HCT116 (cell line): ENCODE results near the gene ITGAE. TPM values are rescaled to one million over a fixed set of nuclear protein-coding genes. Genes with fewer than 3 reads are reported as not detected.
A peak's percentile ranks its signal among the peaks of the same experiment; 100 is the strongest.

Experiments
- ATAC-seq: fragments of 200-7000 bp; cut with Tn5 transposase; 2 replicates; pipeline ENCODE4 v1.9.1; 2020; ENCODE audit warnings: mild to moderate bottlenecking, moderate library complexity
- BruUV-seq: library from RNA; stranded (reverse); fragments of 400-500 nt; replicated peaks from 2 replicates; lab custom pipeline; 2021; lab: Mats Ljungman, UMichigan
- CTCF ChIA-PET: fragments of 300-600 bp; sonication (Branson Sonifier 250); formaldehyde crosslinking; loops from one replicate; lab custom pipeline; 2021; ENCODE audit warnings: antibody characterized with exemption; lab: Charles Lee
- POLR2A ChIA-PET: fragments of 300-600, 350-600 bp; sonication (Branson Sonifier 250); formaldehyde crosslinking; loops from one replicate; lab custom pipeline; 2021; ENCODE audit warnings: antibody characterized with exemption; lab: Charles Lee
- RAD21 ChIA-PET, 2 experiments: fragments of 300-600 bp; sonication (Branson Sonifier 250); formaldehyde crosslinking; loops; one replicate each; lab custom pipeline; 2023; ENCODE audit warnings: low total read pairs in 2 of 2; ENCODE audit not compliant: uncharacterized antibody in 2 of 2, unreplicated experiment in 2 of 2, low non-redundant PET in 1 of 2; lab: Charles Lee
- DNase-seq: peaks from one replicate; pipeline ENCODE4 v3.0.0-alpha.2; 2010; ENCODE audit warnings: low read depth, low spot score
- H2AFZ ChIP-seq: fragments of 200-600 bp; shearing (Covaris generic), sonication (generic); 2 replicates; pipeline ENCODE4 v1.6.1; 2017; ENCODE audit warnings: low read depth, mixed run types, mixed read lengths, antibody characterized with exemption, low read length; ENCODE audit not compliant: poor library complexity, severe bottlenecking
- H3K27ac ChIP-seq: 2 replicates; pipeline ENCODE4 v1.5.1; 2012; ENCODE audit warnings: low read depth, low read length
- H3K27me3 ChIP-seq: fragments of 200-600 bp; sonication (generic); 2 replicates; pipeline ENCODE4 v1.6.1; 2016; ENCODE audit warnings: mixed run types, low read length, mixed read lengths; ENCODE audit not compliant: insufficient read depth
- H3K36me3 ChIP-seq, 2 experiments: fragments of 200-500 bp in 1 of 2; fragments of 200-600 bp in 1 of 2; sonication (Bioruptor generic) in 1 of 2; sonication (generic) in 1 of 2; 2 replicates each; pipeline versions ENCODE4 v1.5.1 to v1.6.1; 2014 to 2016; ENCODE audit warnings: low read length in 2 of 2, inconsistent platforms in 1 of 2, mixed read lengths in 1 of 2, mixed run types in 1 of 2; ENCODE audit not compliant: insufficient read depth in 2 of 2, control insufficient read depth in 1 of 2
- H3K4me1 ChIP-seq, 2 experiments: fragments of 200-600 bp in 1 of 2; sonication (generic) in 1 of 2; 2 replicates each; pipeline versions ENCODE4 v1.5.1 to v1.6.1; 2012 to 2017; ENCODE audit warnings: low read length in 2 of 2, inconsistent platforms in 1 of 2, mild to moderate bottlenecking in 1 of 2, mixed read lengths in 1 of 2, mixed run types in 1 of 2, moderate library complexity in 1 of 2; ENCODE audit not compliant: insufficient read depth in 2 of 2, control insufficient read depth in 1 of 2
- H3K4me2 ChIP-seq: fragments of 200-600 bp; sonication (generic); 2 replicates; pipeline ENCODE4 v1.6.1; 2017; ENCODE audit warnings: mixed run types, low read length, mixed read lengths
- H3K4me3 ChIP-seq, 2 experiments: fragments of 200-600 bp in 1 of 2; sonication (generic) in 1 of 2; replicated peaks in 1 of 2; 2 replicates each; pipeline ENCODE4 v1.5.1; 2011 to 2016; ENCODE audit warnings: low read length in 2 of 2, control low read depth in 1 of 2, low read depth in 1 of 2, mild to moderate bottlenecking in 1 of 2, mixed read lengths in 1 of 2, mixed run types in 1 of 2
- H3K79me2 ChIP-seq: fragments of 200-600 bp; sonication (generic); 2 replicates; pipeline ENCODE4 v1.6.1; 2017; ENCODE audit warnings: mild to moderate bottlenecking, mixed run types, low read length, moderate library complexity, mixed read lengths; ENCODE audit not compliant: insufficient read depth
- H3K9ac ChIP-seq: fragments of 200-600 bp; sonication (generic); 2 replicates; pipeline ENCODE4 v1.6.1; 2016; ENCODE audit warnings: low read length, mixed read lengths
- H3K9me2 ChIP-seq: fragments of 200-600 bp; sonication (generic), shearing (Covaris generic); 2 replicates; pipeline ENCODE4 v1.6.1; 2017; ENCODE audit warnings: mixed run types, mild to moderate bottlenecking, moderate library complexity; ENCODE audit not compliant: insufficient read depth
- H3K9me3 ChIP-seq, 2 experiments: fragments of 200-500 bp in 1 of 2; fragments of 200-600 bp in 1 of 2; sonication (Bioruptor generic) in 1 of 2; sonication (generic) in 1 of 2; 2 replicates each; pipeline ENCODE4 v1.6.1; 2014 to 2017; ENCODE audit warnings: low read length in 2 of 2, mixed read lengths in 2 of 2, inconsistent platforms in 1 of 2, low read depth in 1 of 2, mild to moderate bottlenecking in 1 of 2, mixed run types in 1 of 2, moderate library complexity in 1 of 2; ENCODE audit not compliant: control insufficient read depth in 1 of 2, insufficient read depth in 1 of 2
- H4K20me1 ChIP-seq: fragments of 200-600 bp; sonication (generic), shearing (Covaris generic); 2 replicates; pipeline ENCODE4 v1.6.1; 2017; ENCODE audit warnings: mixed run types, mild to moderate bottlenecking, moderate library complexity; ENCODE audit not compliant: insufficient read depth
- ATF3 ChIP-seq: IDR thresholded peaks from 2 replicates; pipeline ENCODE4 v1.6.1; 2012
- EGR1 ChIP-seq: IDR thresholded peaks from 2 replicates; pipeline ENCODE4 v1.6.1; 2012; ENCODE audit warnings: low read depth
- EZH2 ChIP-seq: fragments of 200-600 bp; sonication (generic); IDR thresholded peaks from 2 replicates; pipeline ENCODE4 v1.6.1; 2017; ENCODE audit warnings: antibody characterized with exemption, mixed run types
- FOSL1 ChIP-seq: IDR thresholded peaks from 2 replicates; pipeline ENCODE4 v1.6.1; 2012; ENCODE audit warnings: low read depth
- JUND ChIP-seq: IDR thresholded peaks from 2 replicates; pipeline ENCODE4 v1.6.1; 2012
- POLR2AphosphoS5 ChIP-seq: IDR thresholded peaks from 2 replicates; pipeline ENCODE4 v1.6.1; 2011; ENCODE audit warnings: mild to moderate bottlenecking, low read depth, low read length, moderate library complexity
- intact Hi-C: fragments of 100-400 bp; cut with micrococcal nuclease; formaldehyde crosslinking; loops from 2 replicates; pipeline ENCODE4 v1.10.0; 2022
- total RNA-seq: library from RNA; stranded (reverse); gene quantifications from one replicate; pipeline ENCODE4 v1.2.1, GENCODE V29; 2021; ENCODE audit not compliant: unreplicated experiment

Gene ITGAE
- total RNA-seq, 1 experiment from 2014 or later = 19.9 TPM

DNA sequence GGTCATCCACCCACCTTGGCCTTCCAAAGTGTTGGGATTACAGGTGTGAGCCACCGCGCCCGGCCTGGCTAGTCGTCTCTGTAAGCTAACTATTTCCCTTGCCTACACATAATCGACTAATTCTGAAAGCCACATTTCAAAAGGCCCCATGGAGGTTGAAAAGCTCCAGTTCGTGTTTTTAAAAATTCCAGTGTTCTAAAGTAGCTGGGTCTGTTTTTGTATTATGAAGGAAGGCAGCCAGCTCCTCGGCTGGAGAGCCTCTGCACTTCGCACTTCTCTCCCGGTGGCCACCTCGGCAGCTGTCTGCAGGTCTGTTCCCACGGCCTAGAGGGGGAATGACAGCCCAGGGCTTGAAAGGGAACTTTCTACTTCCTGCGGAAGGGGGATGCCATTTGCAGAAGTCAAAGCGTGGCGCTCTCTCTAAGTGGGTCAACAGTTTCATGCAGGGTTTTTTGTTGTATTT lies 60.3 kb downstream of the ITGAE start:
- no peak overlapping the region for H2AFZ ChIP-seq

DNA sequence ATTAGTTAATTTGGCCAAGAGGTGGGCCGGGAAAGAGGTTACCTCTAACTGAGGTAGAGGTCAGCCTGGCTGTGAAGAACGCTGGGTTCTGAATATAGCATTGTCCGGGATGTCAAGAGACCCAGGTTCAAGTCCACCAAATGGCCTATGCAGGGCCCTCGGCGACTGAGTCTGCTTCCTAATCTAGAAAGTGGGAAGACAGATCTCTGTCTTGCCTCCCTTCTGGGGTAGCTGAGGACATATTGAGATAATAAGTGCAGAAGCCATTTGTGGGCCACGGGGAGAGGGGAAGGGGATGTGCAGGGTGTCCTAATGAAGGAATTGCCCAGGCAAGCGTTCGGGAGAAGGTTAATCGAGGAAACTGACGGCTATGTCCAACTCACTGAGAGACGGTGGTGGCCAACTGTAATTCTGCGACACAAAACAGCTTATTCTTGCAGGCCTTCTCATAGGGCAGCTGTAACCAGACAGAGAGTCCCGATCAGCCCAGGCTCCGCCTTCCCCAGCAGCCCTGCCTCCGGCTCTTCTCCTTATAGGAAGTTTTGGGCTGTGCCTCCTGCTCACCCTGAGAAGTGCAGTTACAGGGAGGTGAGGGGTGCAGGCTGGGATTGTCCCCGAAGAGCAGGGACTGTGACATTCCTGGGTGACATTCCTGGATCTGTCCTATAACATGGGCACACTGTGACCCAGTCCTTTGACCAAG lies 61.4 kb downstream of the ITGAE start:
- H3K36me3 ChIP-seq = no peaks in the 10 kb centered on the region
- RAD21 ChIA-PET = no interaction called here
- intact Hi-C loops = loop anchor here (5.0 to 10.0 kb wide), 2 partner anchors 168 to 335 kb away; no protein-coding TSS in a partner anchor
- H3K4me1 ChIP-seq = peaks cover 2 to 21% of the 10 kb centered on the region in 2 experiments; a peak in 3 of 4 replicates
- H2AFZ ChIP-seq = no peak overlapping the region
- H3K9me2 ChIP-seq = no peaks in the 10 kb centered on the region
- H3K9me3 ChIP-seq = no peaks in the 10 kb centered on the region
- no peak overlapping the region for H3K27ac ChIP-seq
- no peak overlapping the region for H3K9ac ChIP-seq
- H3K4me3 ChIP-seq = no peak overlapping the region
- BruUV-seq = no TSS peak
- H4K20me1 ChIP-seq = no peaks in the 10 kb centered on the region
- no peak for DNase-seq
- ATAC-seq = peak; percentile 37; the same call in 1 of the 2 replicates
- H3K27me3 ChIP-seq = no peaks in the 10 kb centered on the region
- CTCF ChIA-PET = interaction anchor here (0.6 to 3.3 kb wide), 5 partner anchors 14 to 673 kb away, joined by 3 to 73 read pairs (median 20); partner anchors contain the start of gene NCBP3
- POLR2A ChIA-PET = no interaction called here
- TF ChIP-seq FOSL1 (no peak), EGR1 (no peak), EZH2 (no peak), ATF3 (no peak)
- H3K4me2 ChIP-seq = no peak overlapping the region
- H3K79me2 ChIP-seq = no peaks in the 10 kb centered on the region

More for the DNA sequence above, 60.3 kb downstream of the ITGAE start:
- POLR2A ChIA-PET = no interaction called here
- no peaks in the 10 kb centered on the region for H3K27me3 ChIP-seq
- no peaks in the 10 kb centered on the region for H3K79me2 ChIP-seq
- H3K4me1 ChIP-seq = peaks cover 2 to 21% of the 10 kb centered on the region in 2 experiments; a peak in 3 of 4 replicates
- ATAC-seq (no peak), DNase-seq (no peak)
- TF ChIP-seq POLR2AphosphoS5 (no peak), JUND (no peak), FOSL1 (no peak)
- no peaks in the 10 kb centered on the region for H3K9me3 ChIP-seq
- RAD21 ChIA-PET = no interaction called here
- H3K9me2 ChIP-seq = no peaks in the 10 kb centered on the region
- no peak overlapping the region for H3K4me3 ChIP-seq
- BruUV-seq = no TSS peak
- no peak overlapping the region for H3K27ac ChIP-seq
- intact Hi-C loops = no loop called here
- H3K36me3 ChIP-seq = no peaks in the 10 kb centered on the region
- H4K20me1 ChIP-seq = no peaks in the 10 kb centered on the region
- no peak overlapping the region for H3K4me2 ChIP-seq
- no peak overlapping the region for H3K9ac ChIP-seq
- CTCF ChIA-PET = no interaction called here
